HEK293 (cell line): ENCODE data around the gene IGSF9.
A peak's percentile ranks its signal among the peaks of the same experiment; 100 is the strongest.

Source experiments
- CTCF ChIA-PET: fragments of 350-600 bp; formaldehyde crosslinking; extraction: SDS; loops from one replicate; lab custom pipeline; 2021; ENCODE audit warnings: antibody characterized with exemption; lab: Yijun Ruan, JAX
- POLR2A ChIA-PET: fragments of 300-600 bp; formaldehyde crosslinking; extraction: SDS; loops from one replicate; lab custom pipeline; 2020; ENCODE audit warnings: antibody characterized with exemption, inconsistent platforms; lab: Yijun Ruan, JAX
- H3K27ac ChIP-seq: fragments of 200-500 bp; sonication (Bioruptor generic); 2 replicates; pipeline ENCODE4 v1.5.1; 2014; ENCODE audit warnings: low read depth, low read length, control low read depth, inconsistent platforms; ENCODE audit errors: extremely low read depth
- H3K36me3 ChIP-seq, 2 experiments: fragments of 200-500 bp in 1 of 2; sonication (Bioruptor generic) in 1 of 2; 1 replicate in 1 of 2; 2 replicates in 1 of 2; pipeline ENCODE4 v1.5.1; 2014 to 2017; ENCODE audit warnings: inconsistent platforms in 2 of 2, low read length in 2 of 2; ENCODE audit not compliant: control insufficient read depth in 2 of 2, insufficient read depth in 1 of 2
- H3K4me1 ChIP-seq: fragments of 200-500 bp; sonication (Bioruptor generic); 2 replicates; pipeline ENCODE4 v1.5.1; 2014; ENCODE audit warnings: mild to moderate bottlenecking, low read length, inconsistent platforms; ENCODE audit not compliant: control insufficient read depth, insufficient read depth
- H3K4me3 ChIP-seq: 2 replicates; pipeline ENCODE4 v1.5.1; 2011; ENCODE audit warnings: low read depth, mild to moderate bottlenecking, control low read depth, low read length, moderate library complexity
- H3K9me3 ChIP-seq: fragments of 200-500 bp; sonication (Bioruptor generic); 2 replicates; pipeline ENCODE4 v1.5.1; 2014; ENCODE audit warnings: low read depth, low read length, inconsistent platforms; ENCODE audit not compliant: control insufficient read depth, insufficient read depth
- BCL11A ChIP-seq: fragments of 450-650 bp; formaldehyde crosslinking; IDR thresholded peaks from 2 replicates; pipeline ENCODE4 v1.5.1; 2016; ENCODE audit warnings: low read depth, missing biosample characterization, missing genetic modification characterization
- EGR2 ChIP-seq: fragments of 450-650 bp; formaldehyde crosslinking; IDR thresholded peaks from 2 replicates; pipeline ENCODE4 v1.5.1; 2016; ENCODE audit warnings: low read depth, missing biosample characterization, missing genetic modification characterization
- GFI1B ChIP-seq: fragments of 450-650 bp; formaldehyde crosslinking; IDR thresholded peaks from 2 replicates; pipeline ENCODE4 v1.5.1; 2016; ENCODE audit warnings: missing biosample characterization, missing genetic modification characterization
- SCRT1 ChIP-seq: fragments of 450-650 bp; formaldehyde crosslinking; IDR thresholded peaks from 2 replicates; pipeline ENCODE4 v1.5.1; 2016; ENCODE audit warnings: missing biosample characterization, missing genetic modification characterization, borderline replicate concordance
- SCRT2 ChIP-seq: fragments of 450-650 bp; formaldehyde crosslinking; IDR thresholded peaks from 2 replicates; pipeline ENCODE4 v1.5.1; 2016; ENCODE audit warnings: missing biosample characterization, missing genetic modification characterization
- SP7 ChIP-seq: fragments of 450-650 bp; formaldehyde crosslinking; IDR thresholded peaks from 2 replicates; pipeline ENCODE4 v1.5.1; 2016; ENCODE audit warnings: missing biosample characterization, missing genetic modification characterization
- ZBTB7A ChIP-seq: fragments of 450-650 bp; formaldehyde crosslinking; IDR thresholded peaks from 2 replicates; pipeline ENCODE4 v1.5.1; 2016; ENCODE audit warnings: low read depth, missing biosample characterization, missing genetic modification characterization
- ZFP69B ChIP-seq: fragments of 450-650 bp; formaldehyde crosslinking; IDR thresholded peaks from 2 replicates; pipeline ENCODE4 v1.5.1; 2016; ENCODE audit warnings: missing biosample characterization, missing genetic modification characterization
- ZNF10 ChIP-seq: fragments of 450-650 bp; formaldehyde crosslinking; IDR thresholded peaks from 2 replicates; pipeline ENCODE4 v1.5.1; 2017; ENCODE audit warnings: missing biosample characterization, missing genetic modification characterization
- ZNF350 ChIP-seq: fragments of 450-650 bp; formaldehyde crosslinking; IDR thresholded peaks from 2 replicates; pipeline ENCODE4 v1.5.0; 2017; ENCODE audit warnings: missing biosample characterization, mild to moderate bottlenecking, missing genetic modification characterization
- TF ChIP-seq, protein P1 (sequence below): fragments of 450-650 bp; formaldehyde crosslinking; IDR thresholded peaks from 2 replicates; pipeline ENCODE4 v1.5.1; 2016; ENCODE audit warnings: missing biosample characterization, missing genetic modification characterization
- TF ChIP-seq, protein P2 (sequence below): fragments of 450-650 bp; formaldehyde crosslinking; IDR thresholded peaks from 2 replicates; pipeline ENCODE4 v1.5.1; 2016; ENCODE audit warnings: missing biosample characterization, missing genetic modification characterization, low read depth
- TF ChIP-seq, protein P3 (sequence below): fragments of 450-650 bp; formaldehyde crosslinking; conservative IDR thresholded peaks from 2 replicates; pipeline ENCODE4 v1.5.1; 2016; ENCODE audit warnings: low read depth, missing biosample characterization, missing genetic modification characterization
- TF ChIP-seq, protein P4 (sequence below): fragments of 450-650 bp; formaldehyde crosslinking; IDR thresholded peaks from 2 replicates; pipeline ENCODE4 v1.5.1; 2017; ENCODE audit warnings: missing biosample characterization, mild to moderate bottlenecking, missing genetic modification characterization, moderate library complexity

Gene IGSF9

DNA sequence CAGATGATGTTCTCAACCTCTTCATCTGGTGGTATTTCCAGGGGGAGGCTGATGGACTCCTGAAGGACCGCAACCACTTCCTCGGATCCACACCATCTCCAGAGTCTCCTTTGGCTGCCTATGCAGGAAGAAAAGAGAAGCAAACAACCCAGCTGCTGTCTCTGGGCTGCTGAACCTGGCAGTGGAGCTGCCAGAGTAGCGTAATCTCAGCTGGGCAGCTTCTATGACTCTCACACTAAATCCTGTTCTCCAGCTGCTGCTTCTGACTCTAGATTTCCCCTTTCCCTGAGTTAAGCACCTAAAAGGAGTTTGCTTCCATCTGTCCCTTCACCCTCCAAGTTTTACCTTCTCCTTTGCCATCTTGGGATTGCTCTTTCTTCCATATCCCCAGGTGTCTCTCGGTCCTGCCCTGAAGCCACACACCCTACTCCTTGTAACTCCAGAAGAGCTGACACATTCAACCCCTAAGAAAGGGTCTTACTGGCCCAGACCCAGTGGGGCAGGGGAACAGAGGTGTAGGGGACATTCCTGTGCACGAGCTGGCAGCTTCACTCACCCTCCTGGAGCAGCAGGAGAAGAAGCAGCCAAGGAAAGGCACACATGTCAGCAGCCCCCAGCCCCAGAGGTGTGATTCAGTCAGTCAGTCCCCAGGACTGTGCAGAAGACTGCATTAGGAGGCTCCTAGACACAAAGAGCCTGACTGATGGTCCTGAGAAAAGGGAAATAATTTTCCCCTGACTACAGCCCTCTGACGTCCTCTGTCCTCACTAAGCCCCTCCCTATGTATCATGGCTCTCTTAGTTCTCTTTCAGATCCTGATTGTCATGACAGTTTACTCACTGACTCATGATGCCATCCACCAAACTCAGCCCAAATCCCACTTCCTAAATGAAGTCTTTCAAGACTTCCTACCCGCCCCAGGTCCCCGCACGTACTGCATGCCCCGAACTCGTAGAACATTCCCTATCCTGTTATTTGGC is 8.4 kb upstream of the IGSF9 start, which contains the start of gene SLAMF9 (continued):
- TF ChIP-seq ZBTB7A = no peak
- TF ChIP-seq, protein P1, sequence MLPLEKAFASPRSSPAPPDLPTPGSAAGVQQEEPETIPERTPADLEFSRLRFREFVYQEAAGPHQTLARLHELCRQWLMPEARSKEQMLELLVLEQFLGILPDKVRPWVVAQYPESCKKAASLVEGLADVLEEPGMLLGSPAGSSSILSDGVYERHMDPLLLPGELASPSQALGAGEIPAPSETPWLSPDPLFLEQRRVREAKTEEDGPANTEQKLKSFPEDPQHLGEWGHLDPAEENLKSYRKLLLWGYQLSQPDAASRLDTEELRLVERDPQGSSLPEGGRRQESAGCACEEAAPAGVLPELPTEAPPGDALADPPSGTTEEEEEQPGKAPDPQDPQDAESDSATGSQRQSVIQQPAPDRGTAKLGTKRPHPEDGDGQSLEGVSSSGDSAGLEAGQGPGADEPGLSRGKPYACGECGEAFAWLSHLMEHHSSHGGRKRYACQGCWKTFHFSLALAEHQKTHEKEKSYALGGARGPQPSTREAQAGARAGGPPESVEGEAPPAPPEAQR (tag by site-specific recombination) = no peak
- TF ChIP-seq, protein P2, sequence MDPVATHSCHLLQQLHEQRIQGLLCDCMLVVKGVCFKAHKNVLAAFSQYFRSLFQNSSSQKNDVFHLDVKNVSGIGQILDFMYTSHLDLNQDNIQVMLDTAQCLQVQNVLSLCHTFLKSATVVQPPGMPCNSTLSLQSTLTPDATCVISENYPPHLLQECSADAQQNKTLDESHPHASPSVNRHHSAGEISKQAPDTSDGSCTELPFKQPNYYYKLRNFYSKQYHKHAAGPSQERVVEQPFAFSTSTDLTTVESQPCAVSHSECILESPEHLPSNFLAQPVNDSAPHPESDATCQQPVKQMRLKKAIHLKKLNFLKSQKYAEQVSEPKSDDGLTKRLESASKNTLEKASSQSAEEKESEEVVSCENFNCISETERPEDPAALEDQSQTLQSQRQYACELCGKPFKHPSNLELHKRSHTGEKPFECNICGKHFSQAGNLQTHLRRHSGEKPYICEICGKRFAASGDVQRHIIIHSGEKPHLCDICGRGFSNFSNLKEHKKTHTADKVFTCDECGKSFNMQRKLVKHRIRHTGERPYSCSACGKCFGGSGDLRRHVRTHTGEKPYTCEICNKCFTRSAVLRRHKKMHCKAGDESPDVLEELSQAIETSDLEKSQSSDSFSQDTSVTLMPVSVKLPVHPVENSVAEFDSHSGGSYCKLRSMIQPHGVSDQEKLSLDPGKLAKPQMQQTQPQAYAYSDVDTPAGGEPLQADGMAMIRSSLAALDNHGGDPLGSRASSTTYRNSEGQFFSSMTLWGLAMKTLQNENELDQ (tag by site-specific recombination) = no peak

DNA sequence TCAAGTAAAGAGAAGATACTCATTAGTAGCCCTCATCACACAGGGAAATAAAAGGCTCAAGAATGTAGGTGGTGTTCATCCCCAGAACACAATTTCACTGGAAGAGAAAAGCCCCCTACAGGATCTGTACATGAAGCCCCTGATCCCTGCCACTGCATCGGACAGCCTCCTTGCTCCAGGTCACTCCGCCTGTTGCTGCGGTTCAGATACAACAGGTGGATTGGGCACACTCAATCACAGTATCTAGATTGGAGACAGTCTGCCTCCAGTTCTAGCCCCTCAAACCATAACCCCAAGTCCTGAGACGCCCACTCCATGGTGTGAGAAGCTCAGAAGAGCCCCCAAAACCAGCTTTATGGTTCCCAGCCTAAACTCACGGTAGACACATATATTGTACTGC is 7.5 kb upstream of the IGSF9 start:
- Histone ChIP-seq H3K27ac (no peak overlapping the region), H3K4me3 (no peak overlapping the region), H3K36me3 (no peaks in the 10 kb centered on the region), H3K4me1 (no peaks in the 10 kb centered on the region), H3K9me3 (no peaks in the 10 kb centered on the region)
- ChIA-PET POLR2A (no interaction called here), CTCF (interaction anchor here (0.6 to 10.8 kb wide), 5 partner anchors 16 to 155 kb away, joined by 3 to 87 read pairs (median 4); no protein-coding TSS in a partner anchor)
- TF ChIP-seq, protein P3, sequence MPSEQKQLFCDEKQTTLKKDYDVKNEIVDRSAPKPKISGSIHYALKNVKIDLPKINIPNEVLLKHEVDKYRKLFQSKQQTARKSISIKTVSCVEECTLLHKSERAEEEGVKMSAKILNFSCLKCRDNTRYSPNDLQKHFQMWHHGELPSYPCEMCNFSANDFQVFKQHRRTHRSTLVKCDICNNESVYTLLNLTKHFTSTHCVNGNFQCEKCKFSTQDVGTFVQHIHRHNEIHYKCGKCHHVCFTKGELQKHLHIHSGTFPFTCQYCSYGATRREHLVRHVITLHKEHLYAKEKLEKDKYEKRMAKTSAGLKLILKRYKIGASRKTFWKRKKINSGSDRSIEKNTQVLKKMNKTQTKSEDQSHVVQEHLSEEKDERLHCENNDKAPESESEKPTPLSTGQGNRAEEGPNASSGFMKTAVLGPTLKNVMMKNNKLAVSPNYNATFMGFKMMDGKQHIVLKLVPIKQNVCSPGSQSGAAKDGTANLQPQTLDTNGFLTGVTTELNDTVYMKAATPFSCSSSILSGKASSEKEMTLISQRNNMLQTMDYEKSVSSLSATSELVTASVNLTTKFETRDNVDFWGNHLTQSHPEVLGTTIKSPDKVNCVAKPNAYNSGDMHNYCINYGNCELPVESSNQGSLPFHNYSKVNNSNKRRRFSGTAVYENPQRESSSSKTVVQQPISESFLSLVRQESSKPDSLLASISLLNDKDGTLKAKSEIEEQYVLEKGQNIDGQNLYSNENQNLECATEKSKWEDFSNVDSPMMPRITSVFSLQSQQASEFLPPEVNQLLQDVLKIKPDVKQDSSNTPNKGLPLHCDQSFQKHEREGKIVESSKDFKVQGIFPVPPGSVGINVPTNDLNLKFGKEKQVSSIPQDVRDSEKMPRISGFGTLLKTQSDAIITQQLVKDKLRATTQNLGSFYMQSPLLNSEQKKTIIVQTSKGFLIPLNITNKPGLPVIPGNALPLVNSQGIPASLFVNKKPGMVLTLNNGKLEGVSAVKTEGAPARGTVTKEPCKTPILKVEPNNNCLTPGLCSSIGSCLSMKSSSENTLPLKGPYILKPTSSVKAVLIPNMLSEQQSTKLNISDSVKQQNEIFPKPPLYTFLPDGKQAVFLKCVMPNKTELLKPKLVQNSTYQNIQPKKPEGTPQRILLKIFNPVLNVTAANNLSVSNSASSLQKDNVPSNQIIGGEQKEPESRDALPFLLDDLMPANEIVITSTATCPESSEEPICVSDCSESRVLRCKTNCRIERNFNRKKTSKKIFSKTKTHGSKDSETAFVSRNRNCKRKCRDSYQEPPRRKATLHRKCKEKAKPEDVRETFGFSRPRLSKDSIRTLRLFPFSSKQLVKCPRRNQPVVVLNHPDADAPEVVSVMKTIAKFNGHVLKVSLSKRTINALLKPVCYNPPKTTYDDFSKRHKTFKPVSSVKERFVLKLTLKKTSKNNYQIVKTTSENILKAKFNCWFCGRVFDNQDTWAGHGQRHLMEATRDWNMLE (tag by site-specific recombination) = no peak
- no peak for TF ChIP-seq ZNF10
- no peak for TF ChIP-seq SP7
- no peak for TF ChIP-seq ZFP69B (tag by site-specific recombination)
- TF ChIP-seq, protein P2 (tag by site-specific recombination) = no peak
- 0 out of 2 replicates have a peak, but pooled peaks have one; percentile 68 for TF ChIP-seq SCRT1 (tag by site-specific recombination)
- no peak for TF ChIP-seq EGR2
- TF ChIP-seq BCL11A = no peak
- TF ChIP-seq ZNF350 (tag by site-specific recombination) = no peak
- peak; percentile 91 for TF ChIP-seq SCRT2
- TF ChIP-seq GFI1B (tag by site-specific recombination) = no peak
- TF ChIP-seq, protein P4, sequence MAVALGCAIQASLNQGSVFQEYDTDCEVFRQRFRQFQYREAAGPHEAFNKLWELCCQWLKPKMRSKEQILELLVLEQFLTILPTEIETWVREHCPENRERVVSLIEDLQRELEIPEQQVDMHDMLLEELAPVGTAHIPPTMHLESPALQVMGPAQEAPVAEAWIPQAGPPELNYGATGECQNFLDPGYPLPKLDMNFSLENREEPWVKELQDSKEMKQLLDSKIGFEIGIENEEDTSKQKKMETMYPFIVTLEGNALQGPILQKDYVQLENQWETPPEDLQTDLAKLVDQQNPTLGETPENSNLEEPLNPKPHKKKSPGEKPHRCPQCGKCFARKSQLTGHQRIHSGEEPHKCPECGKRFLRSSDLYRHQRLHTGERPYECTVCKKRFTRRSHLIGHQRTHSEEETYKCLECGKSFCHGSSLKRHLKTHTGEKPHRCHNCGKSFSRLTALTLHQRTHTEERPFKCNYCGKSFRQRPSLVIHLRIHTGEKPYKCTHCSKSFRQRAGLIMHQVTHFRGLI (tag by site-specific recombination) = no peak
